H1 (cell line): ENCODE measurements around the gene GJB1. TPM values are rescaled to one million over a fixed set of nuclear protein-coding genes. Genes with fewer than 3 reads are reported as not detected.

Experiments used
- CTCF ChIA-PET: fragments of 300-600 bp; sonication (Branson Sonifier 250); formaldehyde crosslinking; loops from one replicate; lab custom pipeline; 2021; ENCODE audit not compliant: partially characterized antibody; lab: Charles Lee
- POLR2A ChIA-PET: fragments of 300-600 bp; sonication (Branson Sonifier 250); formaldehyde crosslinking; loops from one replicate; lab custom pipeline; 2021; ENCODE audit warnings: inconsistent platforms; ENCODE audit not compliant: partially characterized antibody; lab: Charles Lee
- DNase-seq, 2 experiments: peaks; one replicate each; pipeline versions ENCODE4 v3.0.0 to v3.0.0-alpha.2; 2010 to 2022; ENCODE audit warnings: low spot score in 2 of 2, low read depth in 1 of 2, mixed read lengths in 1 of 2
- FAIRE-seq: peaks from 2 replicates; lab custom pipeline; 2011; peaks lifted over from hg19 to GRCh38; lab: Jason Lieb, UNC
- H2AFZ ChIP-seq: 2 replicates; pipeline ENCODE4 v1.8.1; 2012; ENCODE audit warnings: low read length, inconsistent platforms
- H2AK5ac ChIP-seq: 2 replicates; pipeline ENCODE4 v1.6.1; 2013; ENCODE audit warnings: low read depth, low read length
- H2BK120ac ChIP-seq: replicated peaks from 2 replicates; pipeline ENCODE3; 2013; ENCODE audit warnings: low read depth, low read length, inconsistent platforms
- H2BK12ac ChIP-seq: 2 replicates; pipeline ENCODE4 v1.6.1; 2013; ENCODE audit warnings: low read depth, low read length
- H2BK15ac ChIP-seq: 2 replicates; pipeline ENCODE4 v1.6.1; 2013; ENCODE audit warnings: low read length
- H2BK20ac ChIP-seq: 2 replicates; pipeline ENCODE4 v1.6.1; 2013; ENCODE audit warnings: low read length
- H2BK5ac ChIP-seq: 2 replicates; pipeline ENCODE4 v1.6.1; 2013; ENCODE audit warnings: low read depth, low read length
- H3K14ac ChIP-seq: 2 replicates; pipeline ENCODE4 v1.6.1; 2013; ENCODE audit warnings: inconsistent platforms; ENCODE audit not compliant: insufficient read length
- H3K18ac ChIP-seq: 2 replicates; pipeline ENCODE4 v1.6.1; 2013; ENCODE audit warnings: low read length; ENCODE audit errors: extremely low read depth
- H3K23ac ChIP-seq: 2 replicates; pipeline ENCODE4 v1.6.1; 2013; ENCODE audit warnings: inconsistent platforms; ENCODE audit not compliant: insufficient read length
- H3K23me2 ChIP-seq: 2 replicates; pipeline ENCODE4 v1.6.1; 2013; ENCODE audit warnings: low read depth, low read length
- H3K27ac ChIP-seq: 2 replicates; pipeline ENCODE4 v1.6.1; 2011; ENCODE audit warnings: low read depth, low read length, inconsistent platforms
- H3K27me3 ChIP-seq, 4 experiments: replicated peaks in 1 of 4; 1 replicate in 1 of 4; 2 replicates in 3 of 4; pipeline versions ENCODE4 v1.6.1 to v1.8.1; 2011 to 2013; ENCODE audit warnings: low read length in 3 of 4, mild to moderate bottlenecking in 3 of 4, inconsistent platforms in 2 of 4, mixed read lengths in 2 of 4, moderate library complexity in 1 of 4; ENCODE audit not compliant: control insufficient read depth in 3 of 4, insufficient read depth in 3 of 4; ENCODE audit errors: extremely low read depth in 1 of 4
- H3K36me3 ChIP-seq, 4 experiments: 2 replicates each; pipeline versions ENCODE4 v1.6.1 to v1.8.1; 2011 to 2013; ENCODE audit warnings: mild to moderate bottlenecking in 4 of 4, low read length in 3 of 4, moderate library complexity in 2 of 4, control low read depth in 1 of 4, inconsistent platforms in 1 of 4; ENCODE audit not compliant: insufficient read depth in 4 of 4, control insufficient read depth in 2 of 4
- H3K4ac ChIP-seq: replicated peaks from 2 replicates; pipeline ENCODE3; 2013; ENCODE audit warnings: low read length, low read depth, mixed read lengths, inconsistent platforms; ENCODE audit not compliant: insufficient read length
- H3K4me1 ChIP-seq, 4 experiments: replicated peaks in 1 of 4; 1 replicate in 1 of 4; 2 replicates in 3 of 4; pipeline versions ENCODE4 v1.6.1 to v1.8.1; 2011 to 2013; ENCODE audit warnings: low read length in 3 of 4, inconsistent platforms in 2 of 4, mixed read lengths in 1 of 4; ENCODE audit not compliant: insufficient read depth in 4 of 4, control insufficient read depth in 3 of 4
- H3K4me2 ChIP-seq, 2 experiments: 2 replicates each; pipeline versions ENCODE4 v1.6.1 to v1.8.1; 2011 to 2013; ENCODE audit warnings: low read depth in 2 of 2, low read length in 2 of 2, control low read depth in 1 of 2, inconsistent platforms in 1 of 2, mild to moderate bottlenecking in 1 of 2; ENCODE audit not compliant: insufficient read depth in 1 of 2
- H3K4me3 ChIP-seq, 4 experiments: fragments of 200-600, 300-600 bp in 1 of 4; sonication (generic), shearing (Covaris generic), sonication (Bioruptor Twin) in 1 of 4; 2 replicates each; pipeline versions ENCODE4 v1.5.1 to v1.8.1; 2011 to 2016; ENCODE audit warnings: low read length in 4 of 4, low read depth in 3 of 4, control low read depth in 2 of 4, inconsistent platforms in 2 of 4, mild to moderate bottlenecking in 2 of 4, mixed read lengths in 1 of 4, moderate library complexity in 1 of 4; ENCODE audit not compliant: insufficient read depth in 2 of 4; ENCODE audit errors: extremely low read depth in 1 of 4
- H3K56ac ChIP-seq: replicated peaks from 2 replicates; pipeline ENCODE3; 2013; ENCODE audit warnings: low read depth, mild to moderate bottlenecking, mixed read lengths, low read length, inconsistent platforms; ENCODE audit not compliant: insufficient read length
- H3K79me1 ChIP-seq: 2 replicates; pipeline ENCODE4 v1.6.1; 2013; ENCODE audit warnings: low read depth, low read length, control low read depth
- H3K79me2 ChIP-seq, 2 experiments: 2 replicates each; pipeline versions ENCODE4 v1.6.1 to v1.8.1; 2012 to 2013; ENCODE audit warnings: low read length in 2 of 2, mild to moderate bottlenecking in 2 of 2, inconsistent platforms in 1 of 2; ENCODE audit not compliant: insufficient read depth in 2 of 2, control insufficient read depth in 1 of 2
- H3K9ac ChIP-seq, 4 experiments: replicated peaks in 1 of 4; 1 replicate in 1 of 4; 2 replicates in 3 of 4; pipeline versions ENCODE4 v1.6.1 to v1.8.1; 2011 to 2013; ENCODE audit warnings: low read depth in 3 of 4, low read length in 3 of 4, control low read depth in 2 of 4, mild to moderate bottlenecking in 2 of 4, moderate library complexity in 2 of 4, inconsistent platforms in 1 of 4; ENCODE audit errors: extremely low read depth in 1 of 4
- H3K9me3 ChIP-seq, 2 experiments: 2 replicates each; pipeline versions ENCODE4 v1.6.1 to v1.8.1; 2012 to 2013; ENCODE audit warnings: mild to moderate bottlenecking in 2 of 2, moderate library complexity in 2 of 2, control low read depth in 1 of 2, inconsistent platforms in 1 of 2, low read depth in 1 of 2, low read length in 1 of 2, mixed read lengths in 1 of 2; ENCODE audit not compliant: insufficient read depth in 2 of 2
- H4K20me1 ChIP-seq, 2 experiments: replicated peaks in 1 of 2; 2 replicates each; pipeline versions ENCODE3 to v1.8.1; 2011 to 2013; ENCODE audit warnings: inconsistent platforms in 2 of 2, low read length in 2 of 2, mild to moderate bottlenecking in 1 of 2; ENCODE audit not compliant: insufficient read depth in 2 of 2, control insufficient read depth in 1 of 2
- H4K5ac ChIP-seq: 2 replicates; pipeline ENCODE4 v1.6.1; 2013; ENCODE audit warnings: low read length, low read depth, mixed read lengths, inconsistent platforms; ENCODE audit not compliant: insufficient read length
- H4K8ac ChIP-seq: 2 replicates; pipeline ENCODE4 v1.8.0; 2013; ENCODE audit warnings: mild to moderate bottlenecking, moderate library complexity, low read length, inconsistent platforms; ENCODE audit not compliant: insufficient read depth; ENCODE audit errors: extremely low read depth
- H4K91ac ChIP-seq: replicated peaks from 2 replicates; pipeline ENCODE3; 2013; ENCODE audit warnings: low read length, mixed read lengths, inconsistent platforms; ENCODE audit not compliant: insufficient read length
- CBX8 ChIP-seq: fragments of 300-800, 300-1000 bp; sonication (generic); IDR thresholded peaks from 2 replicates; pipeline ENCODE4 v1.7.1; 2016; ENCODE audit warnings: low read depth, low read length, borderline replicate concordance
- CEBPB ChIP-seq: IDR thresholded peaks from 2 replicates; pipeline ENCODE4 v1.6.1; 2012; ENCODE audit warnings: low read depth, low read length
- POLR2A ChIP-seq, 2 experiments: IDR thresholded peaks; 1 replicate in 1 of 2; 2 replicates in 1 of 2; pipeline ENCODE4 v1.6.1; 2011; ENCODE audit warnings: low read depth in 2 of 2, low read length in 2 of 2, mild to moderate bottlenecking in 2 of 2; ENCODE audit errors: control extremely low read depth in 1 of 2
- SIX5 ChIP-seq: IDR thresholded peaks from 2 replicates; pipeline ENCODE4 v1.6.1; 2011; ENCODE audit warnings: mild to moderate bottlenecking, low read depth, low read length
- TCF12 ChIP-seq: IDR thresholded peaks from 2 replicates; pipeline ENCODE4 v1.6.1; 2011; ENCODE audit warnings: low read depth, mild to moderate bottlenecking, low read length
- ZNF274 ChIP-seq: IDR thresholded peaks from 2 replicates; pipeline ENCODE4 v1.7.0; 2012; ENCODE audit warnings: low read length, borderline replicate concordance; ENCODE audit errors: extremely low read depth
- WGBS, 2 experiments: shearing (Covaris generic) in 1 of 2; methylation state at CpG; one replicate each; pipeline versions ENCODE4 v1.1.6 to v1.1.7; 2013 to 2015; ENCODE audit warnings: low lambda C conversion rate in 2 of 2, mixed read lengths in 2 of 2, inconsistent platforms in 1 of 2, low coverage in 1 of 2, missing lambda C conversion rate in 1 of 2; ENCODE audit not compliant: insufficient replicate concordance in 2 of 2, insufficient coverage in 1 of 2, insufficient read length in 1 of 2; ENCODE audit errors: extremely low coverage in 1 of 2, missing lambda C conversion rate in 1 of 2; 5-methylcytosine and 5-hydroxymethylcytosine counted together
- polyA plus RNA-seq, 7 experiments: library from polyadenylated mRNA; depleted of rRNA in 3 of 7; stranded (reverse) in 5 of 7; unstranded in 2 of 7; fragments of >200 nt in 5 of 7; fragments of 200-250 nt in 2 of 7; gene quantifications; 1 replicate in 5 of 7; 2 replicates in 1 of 7; 4 replicates in 1 of 7; pipeline versions ENCODE4 v1.2.1 to v1.2.3, GENCODE V29; 2011 to 2013; ENCODE audit warnings: missing spikeins in 2 of 7, mixed read lengths in 2 of 7
- total RNA-seq: library from RNA; stranded (reverse); fragmentation: NEBNext Ultra II Directional; extraction: Animal tissue kit (Norgen Biotek cat#: 25700); gene quantifications from 2 replicates; pipeline ENCODE4 v1.2.1, GENCODE V29; 2021

The GJB1 gene
- total and polyA plus RNA-seq, 2 of the 8 experiments (the other 6 are each of a cell fraction or from before 2014, with no cell fraction given), result 0.14 TPM; not detected in 1

DNA sequence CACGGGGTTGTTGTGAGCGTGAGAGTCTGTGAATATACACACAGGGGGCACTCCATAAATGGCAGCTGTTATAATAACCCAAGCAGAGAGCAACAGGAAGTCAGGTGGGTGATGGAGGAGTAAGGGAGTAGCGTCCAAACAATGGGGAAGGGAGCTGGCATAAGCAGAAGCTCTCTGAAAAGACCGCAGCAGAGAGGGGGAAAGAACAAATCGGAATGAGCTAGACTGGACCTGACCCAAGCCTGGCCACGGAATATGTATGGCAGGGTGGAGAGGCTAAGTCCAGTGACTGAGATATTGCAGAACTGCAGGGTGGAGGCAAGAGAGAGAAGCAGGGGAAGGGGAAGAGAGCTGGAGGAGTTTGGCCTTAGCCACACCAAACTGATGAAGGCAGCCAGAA is 6.5 kb upstream of the GJB1 start:
- Histone ChIP-seq H3K23ac (no peak overlapping the region), H3K36me3 (no peaks in the 10 kb centered on the region), H2BK12ac (0 out of 2 replicates have a peak overlapping the region, but pooled peaks have one; percentile 9), H3K4me1 (peaks cover 0 to 3% (median 0%) of the 10 kb centered on the region in 4 experiments; a peak in 3 of 7 replicates), H3K27ac (no peak overlapping the region), H3K23me2 (no peaks in the 10 kb centered on the region), H2BK120ac (no peak overlapping the region), H2AK5ac (no peak overlapping the region; the same call in 1 of the 2 replicates), H3K56ac (no peak overlapping the region), H3K14ac (no peak overlapping the region), H3K4me2 (no peak overlapping the region), H3K79me1 (no peaks in the 10 kb centered on the region), H4K8ac (no peak overlapping the region), H3K9me3 (no peaks in the 10 kb centered on the region), H2BK5ac (no peak overlapping the region), H4K5ac (no peak overlapping the region), H2BK15ac (no peak overlapping the region), H3K18ac (no peak overlapping the region; the same call in 1 of the 2 replicates), H2AFZ (peak overlapping the region; percentile 81), H3K9ac (no peak overlapping the region), H3K27me3 (no peaks in the 10 kb centered on the region), H3K4me3 (no peak overlapping the region), H2BK20ac (no peak overlapping the region), H3K79me2 (no peaks in the 10 kb centered on the region), H4K91ac (no peak overlapping the region), H3K4ac (no peak overlapping the region), H4K20me1 (no peaks in the 10 kb centered on the region)
- POLR2A ChIA-PET, result interaction anchor here (1.2 kb wide), 1 partner anchor 34 kb away, joined by 7 read pairs; no protein-coding TSS in a partner anchor
- FAIRE-seq (peak; percentile 71), DNase-seq (no peak)
- WGBS, 2 experiments, result 44% methylated on average over 6 of the region's 6 CpGs; no CpG with 5 or more reads in 1 of the 2 experiments
- CTCF ChIA-PET, result interaction anchor here (1.2 kb wide), 1 partner anchor 8 kb away, joined by 4 read pairs; no protein-coding TSS in a partner anchor
- TF ChIP-seq CBX8, result no peak
- no peak for TF ChIP-seq POLR2A (IDR thresholded peaks at IDR 0.05; ENCODE audit: control extremely low read depth in 1 of 2, low read depth in 2 of 2, low read length in 2 of 2)
- TF ChIP-seq ZNF274, result no peak
- TF ChIP-seq TCF12, result no peak
- no peak for TF ChIP-seq CEBPB
- TF ChIP-seq SIX5, result no peak
